Omental fat pad (tissue), 4 donors: ENCODE measurements around the gene PPP2R2D. TPM values are rescaled to one million over a fixed set of nuclear protein-coding genes. Genes with fewer than 3 reads are reported as not detected.

Experiments
- ATAC-seq: fragments of 150-250 bp; one replicate; pipeline ENCODE4 v1.9.1; 2016; ENCODE audit warnings: mild to moderate bottlenecking, moderate library complexity; ENCODE audit not compliant: low FRiP score
- DNase-seq: peaks from one replicate; pipeline ENCODE4 v3.0.0-alpha.2; 2019; ENCODE audit warnings: low spot score
- total RNA-seq, 4 donors: library from RNA; depleted of rRNA; stranded (reverse); fragments of >200 nt; gene quantifications; one replicate each; pipeline ENCODE4 v1.1.0, GENCODE V29; 2016
- TF ChIP-seq, protein P1 (sequence below), 3 donors: fragments of 450-650 bp; IDR thresholded peaks; one replicate each; pipeline ENCODE4 v1.5.1; 2016 to 2017; ENCODE audit warnings: antibody characterized with exemption in 3 of 3, mild to moderate bottlenecking in 3 of 3, moderate library complexity in 2 of 3

The PPP2R2D gene
- total RNA-seq, 4 donors from 2014 or later, result 25.0 to 33.7 (median 28.7) TPM

GRCh38 chr10:132002004-132002403 lies 101.2 kb downstream of the PPP2R2D start:
- TF ChIP-seq, protein P1, sequence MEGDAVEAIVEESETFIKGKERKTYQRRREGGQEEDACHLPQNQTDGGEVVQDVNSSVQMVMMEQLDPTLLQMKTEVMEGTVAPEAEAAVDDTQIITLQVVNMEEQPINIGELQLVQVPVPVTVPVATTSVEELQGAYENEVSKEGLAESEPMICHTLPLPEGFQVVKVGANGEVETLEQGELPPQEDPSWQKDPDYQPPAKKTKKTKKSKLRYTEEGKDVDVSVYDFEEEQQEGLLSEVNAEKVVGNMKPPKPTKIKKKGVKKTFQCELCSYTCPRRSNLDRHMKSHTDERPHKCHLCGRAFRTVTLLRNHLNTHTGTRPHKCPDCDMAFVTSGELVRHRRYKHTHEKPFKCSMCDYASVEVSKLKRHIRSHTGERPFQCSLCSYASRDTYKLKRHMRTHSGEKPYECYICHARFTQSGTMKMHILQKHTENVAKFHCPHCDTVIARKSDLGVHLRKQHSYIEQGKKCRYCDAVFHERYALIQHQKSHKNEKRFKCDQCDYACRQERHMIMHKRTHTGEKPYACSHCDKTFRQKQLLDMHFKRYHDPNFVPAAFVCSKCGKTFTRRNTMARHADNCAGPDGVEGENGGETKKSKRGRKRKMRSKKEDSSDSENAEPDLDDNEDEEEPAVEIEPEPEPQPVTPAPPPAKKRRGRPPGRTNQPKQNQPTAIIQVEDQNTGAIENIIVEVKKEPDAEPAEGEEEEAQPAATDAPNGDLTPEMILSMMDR (IDR thresholded peaks at IDR 0.05), result no peak
- DNase-seq (no peak), ATAC-seq (no peak)

DNA sequence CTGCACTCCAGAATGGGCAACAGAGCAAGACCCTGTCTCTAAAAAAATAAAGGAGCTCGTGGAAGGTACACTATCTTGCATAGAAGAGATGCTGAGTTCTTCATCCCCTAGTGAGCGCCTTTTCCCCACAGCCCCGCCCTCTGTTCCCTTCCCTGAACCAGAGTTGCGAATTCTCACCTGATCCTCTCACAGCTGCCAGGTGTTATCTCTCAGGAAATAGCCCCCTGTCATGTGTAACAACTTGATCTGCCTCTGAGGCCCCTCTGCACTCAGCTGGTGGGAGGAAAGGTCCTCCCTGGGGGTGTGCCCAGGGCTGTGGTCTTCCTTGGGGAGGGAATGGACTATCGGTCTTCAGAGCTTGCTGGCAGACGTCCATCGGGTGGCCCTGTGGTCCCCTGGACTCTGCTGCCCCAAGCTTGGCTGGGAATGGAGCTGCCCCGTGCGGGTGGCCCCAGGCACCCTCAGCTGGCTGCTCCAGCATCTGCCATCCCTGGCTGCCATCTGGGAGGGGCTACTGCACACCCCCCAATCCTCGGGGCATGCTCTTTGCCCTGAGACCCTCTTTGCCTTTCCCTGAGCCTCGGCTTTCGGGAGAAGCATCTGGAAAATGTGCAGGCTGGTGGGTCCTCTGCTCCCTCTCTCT lies 102.6 kb downstream of the PPP2R2D start:
- ATAC-seq (no peak), DNase-seq (no peak)
- TF ChIP-seq, protein P1 (IDR thresholded peaks at IDR 0.05), result no peak

DNA sequence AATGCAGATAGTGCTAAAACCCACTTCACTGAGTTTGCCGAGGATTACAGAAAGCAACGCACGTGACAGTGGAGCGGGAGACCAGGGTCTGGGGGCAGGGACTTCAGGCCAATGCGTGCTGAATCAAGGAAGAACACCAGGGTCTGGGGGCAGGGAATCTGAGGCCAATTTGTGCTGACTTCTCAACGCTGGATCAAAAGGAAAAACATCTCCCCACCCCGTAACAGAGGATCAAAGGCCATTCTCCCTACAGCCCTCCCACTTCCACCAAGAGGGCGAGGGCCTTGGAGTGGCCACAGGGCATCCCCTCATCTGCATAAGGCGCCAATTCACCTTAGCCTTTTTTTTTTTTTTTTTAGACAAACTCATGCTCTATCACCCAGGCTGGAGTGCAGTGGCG lies 103.2 kb downstream of the PPP2R2D start:
- DNase-seq (no peak), ATAC-seq (no peak)
- TF ChIP-seq, protein P1 (IDR thresholded peaks at IDR 0.05), result no peak

- DNase-seq, result no peak
Observed at GRCh38 chr10:132005147-132005546, 104.3 kb downstream of the PPP2R2D start.

DNA sequence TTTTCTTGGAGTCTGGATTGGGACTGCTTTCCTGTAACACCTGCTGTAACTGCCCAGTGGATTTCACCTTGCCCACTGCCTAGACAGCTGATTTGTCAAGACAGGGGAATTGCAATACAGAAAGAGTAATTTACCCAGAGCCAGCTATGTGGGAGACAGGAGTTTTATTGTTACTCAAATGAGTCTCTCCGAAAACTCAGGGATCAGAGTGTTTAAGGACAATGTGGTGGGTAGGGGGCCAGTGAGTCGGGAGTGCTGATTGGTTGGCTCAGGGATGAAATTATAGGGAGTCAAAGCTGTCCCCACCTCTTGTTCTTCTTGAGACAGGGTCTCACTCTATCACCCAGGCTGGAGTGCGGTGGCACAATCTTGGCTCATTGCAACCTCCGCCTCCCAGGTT lies 106.2 kb downstream of the PPP2R2D start:
- ATAC-seq (no peak), DNase-seq (no peak)
- TF ChIP-seq, protein P1 (IDR thresholded peaks at IDR 0.05), result no peak

More at GRCh38 chr10:132005147-132005546, 104.3 kb downstream of the PPP2R2D start:
- no peak for ATAC-seq
- TF ChIP-seq, protein P1 (IDR thresholded peaks at IDR 0.05), result no peak

DNA sequence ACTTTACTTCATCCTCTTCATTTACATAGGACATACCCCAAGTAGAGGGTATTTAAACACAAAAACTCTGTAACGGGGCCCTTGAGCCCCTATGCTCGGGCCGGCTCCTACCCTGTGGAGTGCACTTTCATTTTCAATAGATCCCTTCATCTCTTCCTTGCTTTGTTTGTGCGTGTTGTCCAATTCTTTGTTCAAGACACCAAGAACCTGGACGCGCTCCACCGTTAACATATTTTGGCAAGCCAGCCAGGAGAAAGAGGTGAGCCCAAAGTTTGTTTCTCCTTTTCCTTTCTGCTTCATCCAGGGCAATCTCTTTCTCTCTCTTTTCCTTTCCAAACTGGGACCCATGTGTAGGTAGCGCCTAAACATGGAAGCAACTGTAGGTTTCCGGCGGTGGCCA lies 106.9 kb downstream of the PPP2R2D start:
- ATAC-seq, result no peak
- TF ChIP-seq, protein P1 (IDR thresholded peaks at IDR 0.05), result no peak
- DNase-seq, result no peak

Other genes with a start within 250 kb of the PPP2R2D start
- 100 to 1,000 TPM in 3 of 4 donors, 10 to 100 TPM in 1; 66.3 to 192 (median 149) TPM for gene BNIP3, start 80.9 kb downstream of the PPP2R2D start, total RNA-seq
- under 1 TPM; 0.13 to 0.79 (median 0.37) TPM for gene JAKMIP3, start 164.9 kb downstream of the PPP2R2D start, total RNA-seq